HG03469 (cell line): ENCODE results near the gene TSG101.

Source experiments
- ATAC-seq: cut with Tn5 transposase; IDR thresholded peaks from one replicate; pipeline ENCODE4 v1.9.1; 2021; ENCODE audit warnings: mild to moderate bottlenecking, moderate library complexity, moderate number of reproducible peaks; ENCODE audit not compliant: unreplicated experiment

Gene TSG101

GRCh38 chr11:18526521-18527296 lies at the start of gene TSG101:
TSS of gene TSG101 (minus strand) at chr11:18526942. CDS start at chr11:18526816, 126 bp downstream.
- peak; percentile 83 for ATAC-seq

- no peak for ATAC-seq
Measured at GRCh38 chr11:18575361-18575760, 48.6 kb upstream of the TSG101 start.

GRCh38 chr11:18567081-18567480 lies 40.3 kb upstream of the TSG101 start:
- no peak for ATAC-seq

GRCh38 chr11:18566406-18566805 lies 39.7 kb upstream of the TSG101 start:
- ATAC-seq = no peak

- ATAC-seq = no peak
Measured at GRCh38 chr11:18564149-18564548, 37.4 kb upstream of the TSG101 start.

- ATAC-seq = no peak
Measured at GRCh38 chr11:18563090-18563730, 36.5 kb upstream of the TSG101 start.

- no peak for ATAC-seq
Measured at GRCh38 chr11:18548001-18548400, 21.3 kb upstream of the TSG101 start.

GRCh38 chr11:18540207-18541009 lies 13.7 kb upstream of the TSG101 start:
- ATAC-seq = no peak

- no peak for ATAC-seq
Measured at GRCh38 chr11:18536209-18536608, 9.5 kb upstream of the TSG101 start.

GRCh38 chr11:18534245-18534644 lies 7.5 kb upstream of the TSG101 start:
- ATAC-seq = no peak

- no peak for ATAC-seq
Measured at GRCh38 chr11:18533365-18533764, 6.6 kb upstream of the TSG101 start.

GRCh38 chr11:18527512-18527911 lies 770 bp upstream of the TSG101 start:
- no peak for ATAC-seq

- ATAC-seq = no peak
Measured at GRCh38 chr11:18526130-18526520, 617 bp downstream of the TSG101 start.

GRCh38 chr11:18524248-18524647 lies 2.5 kb downstream of the TSG101 start:
- ATAC-seq = no peak

- ATAC-seq = no peak
Measured at GRCh38 chr11:18523084-18523483, 3.7 kb downstream of the TSG101 start.

- ATAC-seq = no peak
Measured at GRCh38 chr11:18522388-18522787, 4.4 kb downstream of the TSG101 start.

GRCh38 chr11:18521122-18521521 lies 5.6 kb downstream of the TSG101 start:
- no peak for ATAC-seq

- ATAC-seq = no peak
Measured at GRCh38 chr11:18502352-18502751, 24.4 kb downstream of the TSG101 start.

- ATAC-seq = no peak
Measured at GRCh38 chr11:18501629-18502028, 25.1 kb downstream of the TSG101 start.

- no peak for ATAC-seq
Measured at GRCh38 chr11:18498039-18498438, 28.7 kb downstream of the TSG101 start.

- no peak for ATAC-seq
Measured at GRCh38 chr11:18495703-18496102, 31.0 kb downstream of the TSG101 start.

- ATAC-seq = no peak
Measured at GRCh38 chr11:18495271-18495670, 31.5 kb downstream of the TSG101 start.
